H9 (cell line): ENCODE measurements around the gene IL1RAPL2. TPM values are rescaled to one million over a fixed set of nuclear protein-coding genes. Genes with fewer than 3 reads are reported as not detected.

Experiments used
- DNase-seq: peaks from one replicate; pipeline ENCODE4 v3.0.0-alpha.2; 2017
- H2AFZ ChIP-seq: one replicate; pipeline ENCODE4 v1.6.1; 2013; ENCODE audit warnings: mild to moderate bottlenecking, low read length, control low read depth, moderate library complexity
- H2AK5ac ChIP-seq: 2 replicates; pipeline ENCODE4 v1.6.1; 2013; ENCODE audit warnings: low read length, control low read depth, mixed read lengths; ENCODE audit not compliant: insufficient read length
- H2BK120ac ChIP-seq: one replicate; pipeline ENCODE4 v1.6.1; 2013; ENCODE audit warnings: low read depth, mild to moderate bottlenecking, low read length, control low read depth, inconsistent platforms; ENCODE audit not compliant: poor library complexity, severe bottlenecking
- H2BK12ac ChIP-seq: 2 replicates; pipeline ENCODE4 v1.6.1; 2013; ENCODE audit warnings: low read length, control low read depth, mixed read lengths, low read depth; ENCODE audit not compliant: insufficient read length
- H2BK15ac ChIP-seq: 2 replicates; pipeline ENCODE4 v1.6.1; 2013; ENCODE audit warnings: low read depth, low read length, control low read depth
- H2BK20ac ChIP-seq: one replicate; pipeline ENCODE4 v1.6.1; 2013; ENCODE audit warnings: low read depth, mild to moderate bottlenecking, low read length, control low read depth, inconsistent platforms; ENCODE audit not compliant: poor library complexity, severe bottlenecking
- H2BK5ac ChIP-seq: 2 replicates; pipeline ENCODE4 v1.6.1; 2013; ENCODE audit warnings: low read length, control low read depth, mixed read lengths; ENCODE audit not compliant: insufficient read length
- H3K14ac ChIP-seq: 2 replicates; pipeline ENCODE4 v1.6.1; 2013; ENCODE audit warnings: low read length, control low read depth; ENCODE audit not compliant: insufficient read depth
- H3K18ac ChIP-seq: 2 replicates; pipeline ENCODE4 v1.6.1; 2013; ENCODE audit warnings: low read depth, mild to moderate bottlenecking, mixed read lengths, low read length, control low read depth; ENCODE audit not compliant: insufficient read length
- H3K23ac ChIP-seq: 2 replicates; pipeline ENCODE4 v1.6.1; 2013; ENCODE audit warnings: low read length, control low read depth, mixed read lengths, low read depth; ENCODE audit not compliant: insufficient read length
- H3K23me2 ChIP-seq: 2 replicates; pipeline ENCODE4 v1.6.1; 2013; ENCODE audit warnings: low read depth, mild to moderate bottlenecking, mixed read lengths, low read length, control low read depth; ENCODE audit not compliant: insufficient read length, poor library complexity, severe bottlenecking
- H3K27ac ChIP-seq: 2 replicates; pipeline ENCODE4 v1.5.1; 2013; ENCODE audit warnings: low read length, control low read depth, mixed read lengths, low read depth; ENCODE audit not compliant: insufficient read length
- H3K27me3 ChIP-seq: 2 replicates; pipeline ENCODE4 v1.6.1; 2013; ENCODE audit warnings: low read length, control low read depth, inconsistent platforms; ENCODE audit not compliant: insufficient read depth
- H3K4ac ChIP-seq: 2 replicates; pipeline ENCODE4 v1.6.1; 2013; ENCODE audit warnings: low read depth, mild to moderate bottlenecking, control low read depth, inconsistent platforms, low read length, moderate library complexity
- H3K4me1 ChIP-seq: 2 replicates; pipeline ENCODE4 v1.6.1; 2013; ENCODE audit warnings: low read length, control low read depth, inconsistent platforms; ENCODE audit not compliant: insufficient read depth
- H3K4me2 ChIP-seq: 2 replicates; pipeline ENCODE4 v1.6.1; 2013; ENCODE audit warnings: low read length, control low read depth, mixed read lengths; ENCODE audit not compliant: insufficient read length, insufficient read depth
- H3K56ac ChIP-seq: 2 replicates; pipeline ENCODE4 v1.6.1; 2013; ENCODE audit warnings: low read depth, mild to moderate bottlenecking, mixed read lengths, low read length, control low read depth; ENCODE audit not compliant: insufficient read length
- H3K79me1 ChIP-seq: 2 replicates; pipeline ENCODE4 v1.6.1; 2013; ENCODE audit warnings: low read depth, mild to moderate bottlenecking, moderate library complexity, low read length, control low read depth, inconsistent platforms; ENCODE audit not compliant: insufficient read depth, poor library complexity, severe bottlenecking
- H3K79me2 ChIP-seq: 2 replicates; pipeline ENCODE4 v1.6.1; 2013; ENCODE audit warnings: low read length, control low read depth, inconsistent platforms; ENCODE audit not compliant: insufficient read depth
- H3K9ac ChIP-seq: 2 replicates; pipeline ENCODE4 v1.6.1; 2013; ENCODE audit warnings: low read length, control low read depth, mixed read lengths; ENCODE audit not compliant: insufficient read length; ENCODE audit errors: extremely low read depth
- H3K9me3 ChIP-seq: one replicate; pipeline ENCODE4 v1.6.1; 2013; ENCODE audit warnings: low read depth, low read length, inconsistent platforms; ENCODE audit not compliant: control insufficient read depth
- H3T11ph ChIP-seq: one replicate; pipeline ENCODE4 v1.6.1; 2013; ENCODE audit warnings: mild to moderate bottlenecking, low read length, control low read depth, inconsistent platforms
- H4K20me1 ChIP-seq: one replicate; pipeline ENCODE4 v1.6.1; 2013; ENCODE audit not compliant: control insufficient read depth, insufficient read length, insufficient read depth
- H4K5ac ChIP-seq: 2 replicates; pipeline ENCODE4 v1.6.1; 2013; ENCODE audit warnings: low read depth, mild to moderate bottlenecking, mixed read lengths, low read length, control low read depth; ENCODE audit not compliant: insufficient read length
- H4K8ac ChIP-seq: replicated peaks from 2 replicates; pipeline ENCODE4 v1.6.1; 2013; ENCODE audit warnings: low read length, control low read depth, mixed read lengths, low read depth; ENCODE audit not compliant: insufficient read length
- H4K91ac ChIP-seq: 2 replicates; pipeline ENCODE4 v1.6.1; 2013; ENCODE audit warnings: low read depth, mild to moderate bottlenecking, moderate library complexity, mixed read lengths, low read length, control low read depth; ENCODE audit not compliant: insufficient read length
- H3K27ac Mint-ChIP-seq, 3 experiments: 2 replicates in 2 of 3; 3 replicates in 1 of 3; pipeline ENCODE4 v1.8.0; 2020 to 2021; ENCODE audit warnings: mixed read lengths in 3 of 3, mild to moderate bottlenecking in 1 of 3, moderate library complexity in 1 of 3
- H3K27me3 Mint-ChIP-seq: 2 replicates; pipeline ENCODE4 v1.8.0; 2021; ENCODE audit warnings: low read depth, mild to moderate bottlenecking, moderate library complexity, mixed read lengths
- H3K36me3 Mint-ChIP-seq, 3 experiments: 2 replicates in 2 of 3; 3 replicates in 1 of 3; pipeline ENCODE4 v1.8.0; 2020 to 2021; ENCODE audit warnings: low read depth in 3 of 3, mixed read lengths in 3 of 3; ENCODE audit not compliant: insufficient read depth in 1 of 3
- H3K4me1 Mint-ChIP-seq, 2 experiments: 2 replicates each; pipeline ENCODE4 v1.8.0; 2020; ENCODE audit warnings: mixed read lengths in 2 of 2
- H3K4me3 Mint-ChIP-seq, 2 experiments: 2 replicates in 1 of 2; 3 replicates in 1 of 2; pipeline ENCODE4 v1.8.0; 2020 to 2021; ENCODE audit warnings: mild to moderate bottlenecking in 2 of 2, mixed read lengths in 2 of 2, moderate library complexity in 1 of 2
- H3K9me3 Mint-ChIP-seq, 2 experiments: 2 replicates in 1 of 2; 3 replicates in 1 of 2; pipeline ENCODE4 v1.8.0; 2020; ENCODE audit warnings: mild to moderate bottlenecking in 2 of 2, mixed read lengths in 2 of 2, moderate library complexity in 1 of 2
- CTCF ChIP-seq: fragments of 200-600 bp; sonication (generic); conservative IDR thresholded peaks from 3 replicates; pipeline ENCODE4 v1.8.0; 2021; ENCODE audit warnings: antibody characterized with exemption, mild to moderate bottlenecking
- total RNA-seq: library from RNA; stranded (reverse); gene quantifications from 2 replicates; pipeline ENCODE4 v1.2.1, GENCODE V29; 2021

Gene IL1RAPL2
- total RNA-seq, 1 experiment from 2014 or later, result not detected

DNA sequence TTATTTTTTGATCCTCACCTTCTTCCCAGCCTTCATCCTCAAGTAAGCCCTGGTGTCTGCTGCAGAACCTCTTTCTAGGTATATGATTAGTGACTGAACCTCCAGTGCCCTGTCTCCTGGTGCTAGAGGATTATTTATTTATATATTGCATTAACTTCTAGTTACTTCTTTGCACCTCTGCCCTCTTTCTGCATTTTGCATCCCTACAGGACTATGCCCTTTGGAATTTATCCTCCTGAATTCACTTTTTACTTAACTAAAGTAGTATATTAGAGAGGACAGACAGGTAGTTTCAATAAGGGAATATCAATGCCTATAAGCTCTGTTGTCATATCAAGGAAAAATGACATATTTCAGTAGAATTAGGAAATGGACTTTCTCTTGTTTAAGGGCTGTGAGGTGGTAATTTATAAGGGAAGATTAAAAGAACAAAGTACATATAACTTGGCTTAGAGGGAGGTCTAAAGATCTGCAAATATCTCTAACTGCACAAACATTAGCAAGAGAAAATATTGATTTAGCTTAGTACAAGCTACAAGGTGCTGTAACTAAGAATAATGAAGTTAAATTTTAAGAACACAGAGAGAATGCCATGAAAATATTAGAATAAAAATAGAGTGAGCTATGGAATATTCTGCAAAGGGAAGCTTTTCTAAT is 472.8 kb downstream of the IL1RAPL2 start:
- Histone ChIP-seq H3K79me2 (no peaks in the 10 kb centered on the region), H3K4me1 (no peaks in the 10 kb centered on the region), H3T11ph (no peak overlapping the region), H2BK15ac (no peak overlapping the region), H4K5ac (no peak overlapping the region), H2AK5ac (no peak overlapping the region), H3K27ac (no peak overlapping the region), H3K27me3 (no peaks in the 10 kb centered on the region), H3K4ac (no peak overlapping the region), H2AFZ (no peak overlapping the region), H2BK20ac (no peak overlapping the region), H2BK12ac (no peak overlapping the region), H2BK5ac (no peak overlapping the region), H2BK120ac (no peak overlapping the region), H3K9ac (no peak overlapping the region), H3K23me2 (no peaks in the 10 kb centered on the region), H3K14ac (no peak overlapping the region), H4K20me1 (no peaks in the 10 kb centered on the region), H4K8ac (no peak overlapping the region), H3K23ac (no peak overlapping the region), H3K4me2 (no peak overlapping the region), H3K18ac (no peak overlapping the region), H4K91ac (no peak overlapping the region), H3K56ac (no peak overlapping the region), H3K9me3 (peaks cover 4% of the 10 kb centered on the region), H3K79me1 (no peaks in the 10 kb centered on the region)
- no peak for DNase-seq
- Mint-ChIP-seq H3K4me3 (no peak overlapping the region), H3K27me3 (no peaks in the 10 kb centered on the region), H3K36me3 (peaks cover 10 to 14% (median 12%) of the 10 kb centered on the region in 3 experiments), H3K27ac (no peak overlapping the region), H3K9me3 (peaks cover 19 to 37% of the 10 kb centered on the region in 2 experiments), H3K4me1 (no peaks in the 10 kb centered on the region)
- TF ChIP-seq CTCF, result no peak
